PC-9 (cell line): Measurements from ENCODE around the gene SDCBP2. TPM values are rescaled to one million over a fixed set of nuclear protein-coding genes. Genes with fewer than 3 reads are reported as not detected.

Experiments used
- BruUV-seq: library from RNA; stranded (reverse); fragments of 400-500 nt; replicated peaks from 2 replicates; lab custom pipeline; 2021; lab: Mats Ljungman, UMichigan
- CTCF ChIA-PET: fragments of 300-600 bp; sonication (Branson Sonifier 250); formaldehyde crosslinking; loops from one replicate; lab custom pipeline; 2022; ENCODE audit warnings: antibody characterized with exemption; lab: Charles Lee
- POLR2A ChIA-PET: fragments of 300-600 bp; sonication (Branson Sonifier 250); formaldehyde crosslinking; loops from one replicate; lab custom pipeline; 2022; ENCODE audit warnings: antibody characterized with exemption; ENCODE audit not compliant: unreplicated experiment; lab: Charles Lee
- DNase-seq, 2 experiments: peaks; one replicate each; pipeline versions ENCODE4 v3.0.0 to v3.0.0-alpha.2; 2015 to 2022; ENCODE audit warnings: mixed read lengths in 1 of 2
- H2AFZ ChIP-seq: fragments of 200-600 bp; sonication (generic); 2 replicates; pipeline ENCODE4 v1.8.1; 2017; ENCODE audit warnings: antibody characterized with exemption
- H3F3A ChIP-seq: fragments of 200-600 bp; sonication (generic); 2 replicates; pipeline ENCODE4 v1.8.1; 2017; ENCODE audit warnings: antibody characterized with exemption, mild to moderate bottlenecking, low read depth; ENCODE audit not compliant: insufficient read depth
- H3K27ac ChIP-seq: fragments of 200-600 bp; sonication (generic); 2 replicates; pipeline ENCODE4 v1.6.1; 2016; ENCODE audit warnings: mixed run types
- H3K27me3 ChIP-seq: fragments of 200-600 bp; sonication (generic); 2 replicates; pipeline ENCODE4 v1.6.1; 2016; ENCODE audit warnings: low read depth, mixed run types; ENCODE audit not compliant: insufficient read depth
- H3K36me3 ChIP-seq: fragments of 200-600 bp; sonication (generic); 2 replicates; pipeline ENCODE4 v1.6.1; 2016; ENCODE audit warnings: low read depth, mixed run types
- H3K4me1 ChIP-seq: fragments of 200-600 bp; sonication (generic); replicated peaks from 2 replicates; pipeline ENCODE4 v1.6.1; 2016; ENCODE audit warnings: mixed run types; ENCODE audit not compliant: insufficient read depth
- H3K4me2 ChIP-seq: fragments of 200-600 bp; sonication (generic); 2 replicates; pipeline ENCODE4 v1.6.1; 2017; ENCODE audit warnings: mixed run types
- H3K4me3 ChIP-seq: fragments of 200-600 bp; sonication (generic); 2 replicates; pipeline ENCODE4 v1.6.1; 2016; ENCODE audit warnings: mixed run types
- H3K79me2 ChIP-seq: fragments of 200-600 bp; sonication (generic); 2 replicates; pipeline ENCODE4 v1.6.1; 2017; ENCODE audit warnings: low read depth, mixed run types
- H3K9me2 ChIP-seq: fragments of 200-600 bp; sonication (generic); 2 replicates; pipeline ENCODE4 v1.8.1; 2017; ENCODE audit warnings: mild to moderate bottlenecking; ENCODE audit not compliant: insufficient read depth
- H3K9me3 ChIP-seq: fragments of 200-600 bp; sonication (generic); 2 replicates; pipeline ENCODE4 v1.8.1; 2016; ENCODE audit warnings: low read depth; ENCODE audit not compliant: insufficient read depth
- H4K20me1 ChIP-seq: fragments of 200-600 bp; sonication (generic); 2 replicates; pipeline ENCODE4 v1.8.1; 2017; ENCODE audit not compliant: insufficient read depth
- CTCF ChIP-seq: fragments of 200-600 bp; sonication (generic); conservative IDR thresholded peaks from 2 replicates; pipeline ENCODE4 v1.6.1; 2017; ENCODE audit warnings: mixed run types, antibody characterized with exemption, mild to moderate bottlenecking, moderate library complexity
- EZH2 ChIP-seq: fragments of 200-600 bp; sonication (generic); IDR thresholded peaks from 2 replicates; pipeline ENCODE4 v1.8.0; 2017; ENCODE audit warnings: antibody characterized with exemption, low read depth
- intact Hi-C: fragments of 100-400 bp; cut with micrococcal nuclease; formaldehyde crosslinking; loops from one replicate; pipeline ENCODE4 v1.10.0; 2022; ENCODE audit not compliant: unreplicated experiment
- total RNA-seq: library from RNA; stranded (reverse); gene quantifications from 2 replicates; pipeline ENCODE4 v1.2.3, GENCODE V29; 2021

SDCBP2 gene
- total RNA-seq, 1 experiment from 2014 or later, result 14.8 TPM

GRCh38 chr20:1286267-1287024, 42.5 kb downstream of the SDCBP2 start:
- ChIA-PET CTCF (no interaction called here), POLR2A (no interaction called here)
- H3K4me3 ChIP-seq, result no peak overlapping the region
- no peak for DNase-seq
- H3K27ac ChIP-seq, result no peak overlapping the region
- intact Hi-C loops, result no loop called here
- no TSS peak for BruUV-seq
- no peaks in the 10 kb centered on the region for H3K9me2 ChIP-seq
- H3K9me3 ChIP-seq, result no peaks in the 10 kb centered on the region
- H3K27me3 ChIP-seq, result no peaks in the 10 kb centered on the region
- H3K4me2 ChIP-seq, result no peak overlapping the region
- H2AFZ ChIP-seq, result no peak overlapping the region
- H3K4me1 ChIP-seq, result no peaks in the 10 kb centered on the region
- TF ChIP-seq EZH2, result no peak
- no peak for TF ChIP-seq CTCF
- H3F3A ChIP-seq, result no peaks in the 10 kb centered on the region
- H4K20me1 ChIP-seq, result no peaks in the 10 kb centered on the region; the same call in 1 of the 2 replicates
- H3K36me3 ChIP-seq, result no peaks in the 10 kb centered on the region
- no peaks in the 10 kb centered on the region for H3K79me2 ChIP-seq

GRCh38 chr20:1283522-1284510, 45.1 kb downstream of the SDCBP2 start:
- H3K4me2 ChIP-seq, result no peak overlapping the region
- no TSS peak for BruUV-seq
- no peaks in the 10 kb centered on the region for H3K36me3 ChIP-seq
- ChIA-PET POLR2A (no interaction called here), CTCF (no interaction called here)
- H3K9me3 ChIP-seq, result no peaks in the 10 kb centered on the region
- H3K27me3 ChIP-seq, result no peaks in the 10 kb centered on the region
- no peaks in the 10 kb centered on the region for H3K9me2 ChIP-seq
- TF ChIP-seq EZH2, result no peak
- no peak for TF ChIP-seq CTCF
- H4K20me1 ChIP-seq, result no peaks in the 10 kb centered on the region
- no peak for DNase-seq
- intact Hi-C loops, result no loop called here
- H3K4me1 ChIP-seq, result no peaks in the 10 kb centered on the region
- no peak overlapping the region for H3K27ac ChIP-seq
- no peak overlapping the region for H2AFZ ChIP-seq
- H3K79me2 ChIP-seq, result no peaks in the 10 kb centered on the region
- H3F3A ChIP-seq, result no peaks in the 10 kb centered on the region
- no peak overlapping the region for H3K4me3 ChIP-seq

GRCh38 chr20:1282966-1283365, 46.0 kb downstream of the SDCBP2 start:
- TF ChIP-seq CTCF (no peak), EZH2 (no peak)
- no TSS peak for BruUV-seq
- H3K4me1 ChIP-seq, result no peaks in the 10 kb centered on the region
- H3K9me2 ChIP-seq, result no peaks in the 10 kb centered on the region
- H3K4me3 ChIP-seq, result no peak overlapping the region
- no peak overlapping the region for H3K27ac ChIP-seq
- H3K79me2 ChIP-seq, result no peaks in the 10 kb centered on the region
- ChIA-PET POLR2A (no interaction called here), CTCF (no interaction called here)
- H4K20me1 ChIP-seq, result no peaks in the 10 kb centered on the region
- H3K36me3 ChIP-seq, result no peaks in the 10 kb centered on the region
- no peaks in the 10 kb centered on the region for H3F3A ChIP-seq
- no peak for DNase-seq
- H3K4me2 ChIP-seq, result no peak overlapping the region
- intact Hi-C loops, result no loop called here
- H2AFZ ChIP-seq, result no peak overlapping the region
- H3K9me3 ChIP-seq, result no peaks in the 10 kb centered on the region
- no peaks in the 10 kb centered on the region for H3K27me3 ChIP-seq
